ENCODE results near the gene CLDN9.

The CLDN9 gene

DNA sequence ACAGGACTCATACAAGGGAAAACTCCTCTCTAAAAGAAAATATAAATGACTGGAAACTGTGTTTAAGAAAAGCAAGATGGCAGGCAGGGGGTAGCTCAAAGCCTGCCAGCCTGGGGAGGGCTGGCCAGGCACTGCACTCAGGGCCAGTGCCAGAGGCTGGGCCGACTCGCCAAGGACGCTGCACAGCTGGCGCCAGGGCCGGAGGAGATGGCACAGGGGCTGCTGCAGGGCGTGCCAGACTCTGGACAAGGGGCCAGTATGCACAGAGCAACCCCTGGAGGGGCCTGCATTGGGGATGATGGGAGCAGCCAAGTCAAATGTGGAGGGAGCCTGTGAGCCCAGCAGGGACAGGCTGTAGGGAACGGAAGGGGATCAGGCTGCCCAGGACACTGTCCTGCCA is 36.5 kb upstream of the CLDN9 start:
- TF ChIP-seq, protein P1, sequence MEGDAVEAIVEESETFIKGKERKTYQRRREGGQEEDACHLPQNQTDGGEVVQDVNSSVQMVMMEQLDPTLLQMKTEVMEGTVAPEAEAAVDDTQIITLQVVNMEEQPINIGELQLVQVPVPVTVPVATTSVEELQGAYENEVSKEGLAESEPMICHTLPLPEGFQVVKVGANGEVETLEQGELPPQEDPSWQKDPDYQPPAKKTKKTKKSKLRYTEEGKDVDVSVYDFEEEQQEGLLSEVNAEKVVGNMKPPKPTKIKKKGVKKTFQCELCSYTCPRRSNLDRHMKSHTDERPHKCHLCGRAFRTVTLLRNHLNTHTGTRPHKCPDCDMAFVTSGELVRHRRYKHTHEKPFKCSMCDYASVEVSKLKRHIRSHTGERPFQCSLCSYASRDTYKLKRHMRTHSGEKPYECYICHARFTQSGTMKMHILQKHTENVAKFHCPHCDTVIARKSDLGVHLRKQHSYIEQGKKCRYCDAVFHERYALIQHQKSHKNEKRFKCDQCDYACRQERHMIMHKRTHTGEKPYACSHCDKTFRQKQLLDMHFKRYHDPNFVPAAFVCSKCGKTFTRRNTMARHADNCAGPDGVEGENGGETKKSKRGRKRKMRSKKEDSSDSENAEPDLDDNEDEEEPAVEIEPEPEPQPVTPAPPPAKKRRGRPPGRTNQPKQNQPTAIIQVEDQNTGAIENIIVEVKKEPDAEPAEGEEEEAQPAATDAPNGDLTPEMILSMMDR (IDR thresholded peaks at IDR 0.05; ENCODE audit: extremely low read depth, missing control alignments): no peak

DNA sequence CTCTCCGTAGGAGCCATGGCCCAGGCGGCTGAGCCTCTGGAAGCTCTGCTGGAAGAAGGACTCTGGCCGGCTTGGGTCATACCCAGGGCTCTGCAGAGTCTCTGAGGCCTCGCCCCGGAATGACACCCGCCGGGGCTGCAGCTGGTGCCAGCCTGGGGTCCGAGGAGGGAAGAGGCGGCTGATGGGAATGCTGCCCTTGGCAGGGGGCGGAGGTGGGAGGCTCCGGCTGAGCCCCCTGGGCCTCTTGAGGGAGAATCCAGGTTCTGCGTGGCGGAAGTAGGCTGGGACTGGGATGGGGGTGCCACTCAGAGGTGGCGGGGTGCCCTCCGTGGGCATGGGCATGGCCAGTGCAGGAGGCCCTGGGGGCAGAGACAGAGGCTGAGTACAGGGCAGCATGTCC is 36.0 kb upstream of the CLDN9 start:
- TF ChIP-seq, protein P1 (IDR thresholded peaks at IDR 0.05; ENCODE audit: extremely low read depth, missing control alignments): no peak
- no peak for DNase-seq (ENCODE audit: low spot score)

More for the DNA sequence above, 36.5 kb upstream of the CLDN9 start:
- no peak for DNase-seq (ENCODE audit: low spot score)

DNA sequence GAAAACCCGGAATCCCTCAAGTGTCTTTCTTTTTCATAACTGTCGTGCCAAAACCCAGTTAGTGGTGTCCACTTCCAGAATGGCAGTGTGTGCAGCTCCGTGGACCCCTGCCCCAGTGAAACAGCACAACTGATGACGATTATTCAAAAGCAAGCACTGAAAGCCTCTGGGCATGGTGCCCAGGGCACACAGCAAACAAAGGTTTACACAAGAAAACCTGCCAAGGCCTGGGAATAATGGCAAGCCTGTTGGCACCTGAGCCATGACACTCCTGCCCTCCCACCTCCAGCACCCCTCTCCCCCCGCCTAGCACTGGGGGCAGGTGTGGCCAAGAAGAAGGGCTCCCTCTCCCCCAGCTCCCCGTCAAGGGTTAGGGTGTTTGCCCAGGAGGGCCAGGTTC is 35.3 kb upstream of the CLDN9 start:
- no peak for DNase-seq (ENCODE audit: low spot score)
- TF ChIP-seq, protein P1 (IDR thresholded peaks at IDR 0.05; ENCODE audit: extremely low read depth, missing control alignments): no peak

DNA sequence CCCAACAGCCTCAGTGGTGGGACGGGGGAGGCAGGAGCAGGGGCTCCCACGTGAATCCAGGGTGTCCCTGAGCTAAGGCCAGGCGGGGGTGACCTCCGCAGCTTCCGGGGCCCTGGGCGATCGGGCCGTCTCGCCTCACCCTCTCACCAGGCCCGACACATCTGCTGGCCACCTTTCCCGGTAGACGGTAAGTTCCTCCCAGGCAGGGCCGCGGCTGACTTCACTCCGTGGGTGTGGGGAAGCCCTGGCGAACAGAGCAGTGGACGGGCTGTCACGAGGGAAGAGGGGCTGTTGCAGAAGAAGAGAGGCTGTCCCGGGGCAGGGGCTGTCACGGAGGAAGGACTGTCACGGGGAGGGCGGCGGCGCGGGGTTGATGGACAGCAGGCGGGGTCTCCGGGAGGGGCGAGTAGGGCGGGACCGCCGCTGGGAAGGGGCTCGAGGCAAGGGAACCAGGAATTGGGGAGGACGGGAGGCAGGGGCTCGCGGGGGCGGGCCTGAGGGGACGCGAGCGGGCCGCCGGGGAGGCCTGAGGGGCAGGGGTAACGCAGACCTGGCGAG is 33.0 kb upstream of the CLDN9 start:
- DNase-seq (ENCODE audit: low spot score): peak; percentile 59
- TF ChIP-seq, protein P1 (IDR thresholded peaks at IDR 0.05; ENCODE audit: extremely low read depth, missing control alignments): no peak

DNA sequence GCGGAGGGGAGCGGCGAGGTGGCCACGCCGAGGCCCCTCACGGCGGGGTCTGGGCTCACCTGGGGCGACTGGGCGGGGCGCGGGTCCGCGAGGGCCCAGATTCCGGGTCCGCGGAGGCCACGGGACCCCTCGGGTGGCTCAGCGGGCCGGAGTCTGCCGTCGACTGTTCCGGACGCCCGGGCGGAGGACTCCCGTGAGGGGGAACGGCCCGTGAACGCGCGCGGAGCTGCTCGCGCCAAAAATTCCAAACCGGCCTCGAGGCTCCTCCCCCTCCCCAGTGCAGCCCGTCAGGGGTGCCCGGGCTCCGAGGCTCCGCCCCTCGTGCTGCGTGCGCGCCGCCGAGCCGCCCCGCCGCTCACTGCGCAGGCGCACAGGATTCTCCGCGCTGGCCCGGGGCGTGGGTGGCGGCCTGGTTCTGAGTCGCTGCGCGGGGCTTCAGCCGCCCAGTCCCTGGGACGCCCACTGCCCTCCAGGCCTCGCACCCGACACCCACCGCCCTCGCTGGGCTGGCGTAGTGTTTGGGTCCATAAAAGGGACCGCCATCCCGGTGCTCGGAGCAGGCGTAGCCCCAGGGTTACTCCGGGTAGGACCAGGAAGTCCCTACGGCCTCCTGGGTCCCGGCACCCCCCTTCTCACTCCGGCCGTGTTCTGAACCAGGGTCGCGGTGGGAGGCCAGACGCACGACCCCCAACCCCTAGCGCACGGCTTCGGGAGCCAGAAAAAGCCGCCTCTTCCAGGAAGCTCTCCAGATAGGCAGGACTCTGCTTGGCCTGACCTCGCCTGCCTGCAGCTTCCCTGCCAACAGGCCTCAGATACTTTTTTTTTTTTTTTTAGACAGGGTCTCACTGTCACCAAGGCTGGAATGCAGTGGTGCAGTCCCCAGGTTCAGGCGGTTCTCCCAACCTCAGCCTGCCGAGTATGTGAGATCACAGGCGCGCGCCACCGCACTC is 32.2 kb upstream of the CLDN9 start, which contains the start of gene PKMYT1:
TSS of gene PKMYT1 (minus strand) at position 220 of the 950 bp plus-strand sequence. CDS start 789 bp downstream, outside the sequence.
- TF ChIP-seq, protein P1 (IDR thresholded peaks at IDR 0.05; ENCODE audit: extremely low read depth, missing control alignments): no peak
- peak; percentile 100 for DNase-seq (ENCODE audit: low spot score)

DNA sequence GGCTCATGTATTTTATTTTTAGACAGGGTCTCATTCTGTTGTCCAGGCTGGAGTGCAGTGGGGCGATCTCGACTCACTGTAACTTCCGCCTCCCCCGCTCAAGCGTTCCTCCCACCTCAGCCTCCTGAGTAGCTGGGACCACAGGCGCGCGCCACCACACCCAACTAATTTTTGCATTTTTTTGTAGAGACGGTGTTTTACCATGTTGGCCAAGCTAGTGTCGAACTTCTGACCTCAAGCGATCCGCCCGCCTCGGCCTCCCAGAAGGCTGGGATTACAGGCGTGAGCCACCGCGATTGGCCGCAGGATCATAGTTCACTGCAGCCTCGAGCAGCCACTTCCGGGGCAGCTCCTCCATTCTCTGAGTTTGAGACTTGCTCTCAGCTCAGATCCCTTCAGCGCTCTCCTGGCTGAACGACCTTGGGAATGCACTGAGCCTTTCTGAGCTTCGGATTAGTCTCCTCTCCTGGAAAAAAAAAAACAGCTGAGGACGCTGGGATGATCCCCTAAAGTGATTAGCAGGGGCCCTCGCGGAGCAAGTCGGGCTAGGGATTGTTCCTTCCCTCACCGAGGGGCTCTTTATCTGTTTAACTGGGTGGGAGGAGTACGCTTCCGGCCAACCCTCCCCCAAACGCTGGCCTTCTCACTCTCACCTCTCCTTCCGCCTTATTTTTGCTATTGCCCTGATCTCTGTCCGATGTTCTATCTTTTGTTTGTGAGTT is 31.4 kb upstream of the CLDN9 start:
- TF ChIP-seq, protein P1 (IDR thresholded peaks at IDR 0.05; ENCODE audit: extremely low read depth, missing control alignments): no peak
- no peak for DNase-seq (ENCODE audit: low spot score)

DNA sequence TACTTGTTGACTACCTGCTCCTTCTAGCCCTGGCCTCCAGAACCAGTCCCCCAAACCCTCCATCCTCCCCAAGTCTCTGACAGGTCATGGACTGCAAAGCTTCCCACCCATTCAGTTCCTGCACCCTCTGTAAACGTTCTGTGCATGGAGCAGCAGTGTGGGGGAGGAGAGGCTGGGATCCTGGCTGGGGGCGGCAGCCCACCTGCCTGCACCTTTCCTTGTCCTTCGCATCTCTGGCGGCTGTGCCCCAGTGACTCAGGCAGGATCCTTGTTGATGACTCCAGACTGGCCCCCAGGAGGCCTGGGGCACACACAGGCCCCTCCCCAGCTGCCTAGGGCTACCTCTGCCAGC is 30.8 kb upstream of the CLDN9 start:
- no peak for DNase-seq (ENCODE audit: low spot score)
- TF ChIP-seq, protein P1 (IDR thresholded peaks at IDR 0.05; ENCODE audit: extremely low read depth, missing control alignments): no peak

Measured in GM20000 (cell line).